Measurements from ENCODE around the gene TCTN2. TPM values are rescaled to one million over a fixed set of nuclear protein-coding genes. Genes with fewer than 3 reads are reported as not detected.

TCTN2 gene
- total and polyA plus RNA-seq, 11 donors, result 1.3 to 5.7 (median 4.5) TPM

- intact Hi-C loops (cut with DNase I), result no loop called here
- TF ChIP-seq POLR2A (IDR thresholded peaks at IDR 0.05) (no peak), CTCF (IDR thresholded peaks at IDR 0.05) (no peak)
- DNase-seq (no peak), ATAC-seq (no peak)
- H3K4me1 ChIP-seq, result peaks cover 0 to 14% (median 9%) of the 10 kb centered on the region in 12 donors
- no peaks in the 10 kb centered on the region for H3K9me3 ChIP-seq
- H3K4me3 ChIP-seq, result no peak overlapping the region
- H3K27ac ChIP-seq, result no peak overlapping the region
- H3K27me3 ChIP-seq, result no peaks in the 10 kb centered on the region
- peaks cover 0 to 49% (median 19%) of the 10 kb centered on the region in 9 donors for H3K36me3 ChIP-seq
- 92 to 100% (median 96%) methylated on average over 1 of the region's 1 CpG for WGBS, 4 donors
These were observed 4.5 kb downstream of the TCTN2 start for GRCh38 chr12:123675436-123675835.

- TF ChIP-seq POLR2A (IDR thresholded peaks at IDR 0.05) (no peak), CTCF (IDR thresholded peaks at IDR 0.05) (no peak)
- no peak overlapping the region for H3K4me3 ChIP-seq
- peaks cover 0 to 61% (median 25%) of the 10 kb centered on the region in 9 donors for H3K36me3 ChIP-seq
- H3K27ac ChIP-seq, result no peak overlapping the region
- DNase-seq (no peak), ATAC-seq (no peak)
- 90 to 95% (median 94%) methylated on average over 9 of the region's 9 CpGs for WGBS, 4 donors
- H3K27me3 ChIP-seq, result no peaks in the 10 kb centered on the region
- H3K9me3 ChIP-seq, result no peaks in the 10 kb centered on the region
- intact Hi-C loops (cut with DNase I), result no loop called here
- peaks cover 0 to 7% (median 2%) of the 10 kb centered on the region in 12 donors for H3K4me1 ChIP-seq
These were observed 5.9 kb downstream of the TCTN2 start for GRCh38 chr12:123676616-123677320.

- Histone ChIP-seq H3K36me3 (peaks cover 0 to 70% (median 25%) of the 10 kb centered on the region in 9 donors), H3K9me3 (no peaks in the 10 kb centered on the region), H3K27me3 (no peaks in the 10 kb centered on the region), H3K4me1 (peaks cover 0 to 6% (median 0%) of the 10 kb centered on the region in 12 donors), H3K27ac (no peak overlapping the region), H3K4me3 (no peak overlapping the region)
- ATAC-seq (no peak), DNase-seq (no peak)
- 96 to 98% (median 97%) methylated on average over 10 of the region's 10 CpGs for WGBS, 4 donors
- intact Hi-C loops (cut with DNase I), result no loop called here
- no peak for TF ChIP-seq CTCF (IDR thresholded peaks at IDR 0.05)
- TF ChIP-seq POLR2A (IDR thresholded peaks at IDR 0.05), result no peak
These were observed 8.1 kb downstream of the TCTN2 start for GRCh38 chr12:123678981-123679380.

- H3K27me3 ChIP-seq, result no peaks in the 10 kb centered on the region
- H3K4me3 ChIP-seq, result no peak overlapping the region
- TF ChIP-seq POLR2A (IDR thresholded peaks at IDR 0.05), result no peak
- no peak for TF ChIP-seq CTCF (IDR thresholded peaks at IDR 0.05)
- peaks cover 0 to 6% (median 0%) of the 10 kb centered on the region in 12 donors for H3K4me1 ChIP-seq
- ATAC-seq (no peak), DNase-seq (no peak)
- WGBS, 4 donors, result 87 to 96% (median 93%) methylated on average over 2 of the region's 2 CpGs
- no peaks in the 10 kb centered on the region for H3K9me3 ChIP-seq
- no peak overlapping the region for H3K27ac ChIP-seq
- H3K36me3 ChIP-seq, result peaks cover 0 to 64% (median 17%) of the 10 kb centered on the region in 9 donors
- intact Hi-C loops (cut with DNase I), result no loop called here
These were observed 10.7 kb downstream of the TCTN2 start for GRCh38 chr12:123681605-123682004.

Data from heart left ventricle (tissue), 16 donors.